Amniotic epithelial cell (primary cell): ENCODE data around the gene CSNK1G3.
A peak's percentile ranks its signal among the peaks of the same experiment; 100 is the strongest.
"Not testable (repeated sequence)": the region's sequence is repeated elsewhere in the genome, so short reads cannot be mapped to it uniquely, and the experiment has no call there.

Source experiments
- DNase-seq: peaks from one replicate; pipeline ENCODE4 v3.0.0-alpha.2; 2010; ENCODE audit warnings: low read depth

CSNK1G3 gene

DNA sequence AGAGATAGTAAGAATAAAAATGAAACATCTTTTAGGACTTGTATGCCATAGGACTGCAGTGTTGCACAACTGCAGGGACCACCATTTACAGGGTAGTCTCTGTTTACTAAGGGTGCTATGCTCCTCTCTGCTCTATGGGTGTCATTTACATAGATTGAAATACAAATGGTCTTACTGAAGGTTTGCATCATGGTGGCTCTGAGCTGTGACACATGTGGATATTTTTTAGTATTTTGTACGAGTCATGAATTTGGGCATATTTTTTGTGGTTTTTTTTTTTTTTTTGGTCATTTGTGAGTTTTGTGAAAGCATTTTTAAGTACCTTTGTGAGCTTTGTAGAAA lies 47.4 kb downstream of the CSNK1G3 start:
- no peak for DNase-seq

DNA sequence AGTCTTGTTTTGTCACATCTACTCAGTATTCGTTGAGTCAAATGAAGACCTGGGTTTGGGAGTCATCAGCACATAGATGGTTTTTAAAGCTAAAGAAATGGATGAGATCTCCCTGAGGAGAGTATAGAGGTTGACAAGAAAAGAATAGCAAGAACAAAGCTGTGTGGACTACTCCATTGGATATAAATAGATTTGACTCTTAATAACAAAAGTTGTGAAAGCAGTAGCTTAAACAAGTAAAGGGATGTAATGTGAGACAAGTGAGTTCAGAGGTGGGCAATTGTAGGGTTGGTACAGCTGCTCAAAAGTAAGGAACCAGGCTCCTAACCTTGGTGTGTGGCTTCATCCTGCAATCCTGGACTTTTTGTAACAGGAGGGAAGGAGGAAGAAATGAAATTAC lies 49.3 kb downstream of the CSNK1G3 start:
- DNase-seq = no peak

DNA sequence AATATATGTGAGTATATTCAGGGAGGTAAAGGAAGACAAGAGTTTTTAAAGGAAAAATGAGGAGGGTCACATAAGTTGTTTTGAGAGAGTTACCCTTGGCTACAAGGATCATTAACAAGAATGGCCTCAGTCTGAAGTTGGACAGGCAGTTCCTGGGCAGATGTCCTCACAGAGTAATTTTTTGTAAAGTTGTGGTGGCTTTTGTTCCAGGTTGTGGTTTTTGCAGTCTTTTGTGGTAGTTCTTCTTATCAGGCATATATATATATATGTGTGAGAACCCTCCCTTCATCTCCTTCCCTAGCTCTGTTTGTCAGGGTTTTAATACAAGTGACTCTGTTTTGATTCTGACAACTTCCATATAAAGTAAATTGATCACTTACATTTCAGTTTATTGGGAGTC lies 60.0 kb downstream of the CSNK1G3 start:
- peak; percentile 18 for DNase-seq

DNA sequence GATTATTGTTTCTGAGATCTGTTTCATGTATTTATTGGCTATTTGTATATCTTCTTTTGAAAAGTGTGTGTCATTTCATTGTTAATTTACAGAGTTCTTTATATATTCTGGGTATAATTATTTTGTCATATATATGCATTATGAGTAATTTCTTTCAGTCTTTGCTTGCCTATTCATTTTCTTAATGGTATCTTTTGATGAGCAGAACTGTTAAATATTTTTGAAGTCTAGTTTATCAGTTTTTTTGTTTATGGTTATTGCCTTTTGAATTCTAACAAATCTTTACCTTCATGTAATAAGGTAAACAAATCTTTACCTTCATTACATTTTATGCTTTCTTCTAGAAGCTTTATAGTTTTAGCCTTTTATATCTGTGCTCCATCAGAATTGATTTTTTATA lies 66.4 kb downstream of the CSNK1G3 start:
- no peak for DNase-seq

DNA sequence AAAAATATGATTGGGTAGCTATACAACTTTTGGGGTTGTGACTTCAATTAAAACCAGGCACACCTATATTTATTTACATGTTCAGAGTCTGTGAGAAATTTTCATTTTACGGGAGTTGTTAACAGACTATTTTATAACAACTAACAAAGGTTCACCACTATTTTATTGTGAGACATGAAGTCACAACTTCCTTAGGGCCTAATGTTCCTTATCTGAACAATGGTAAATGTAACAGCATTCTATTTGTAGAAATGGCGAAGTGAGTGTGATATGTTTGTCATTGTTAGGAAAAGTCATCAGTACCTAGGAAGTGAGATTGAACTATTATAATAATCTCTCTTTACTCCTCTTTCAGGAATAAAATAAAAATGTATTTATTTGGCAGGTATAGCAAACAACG lies 67.4 kb downstream of the CSNK1G3 start:
- no peak for DNase-seq

DNA sequence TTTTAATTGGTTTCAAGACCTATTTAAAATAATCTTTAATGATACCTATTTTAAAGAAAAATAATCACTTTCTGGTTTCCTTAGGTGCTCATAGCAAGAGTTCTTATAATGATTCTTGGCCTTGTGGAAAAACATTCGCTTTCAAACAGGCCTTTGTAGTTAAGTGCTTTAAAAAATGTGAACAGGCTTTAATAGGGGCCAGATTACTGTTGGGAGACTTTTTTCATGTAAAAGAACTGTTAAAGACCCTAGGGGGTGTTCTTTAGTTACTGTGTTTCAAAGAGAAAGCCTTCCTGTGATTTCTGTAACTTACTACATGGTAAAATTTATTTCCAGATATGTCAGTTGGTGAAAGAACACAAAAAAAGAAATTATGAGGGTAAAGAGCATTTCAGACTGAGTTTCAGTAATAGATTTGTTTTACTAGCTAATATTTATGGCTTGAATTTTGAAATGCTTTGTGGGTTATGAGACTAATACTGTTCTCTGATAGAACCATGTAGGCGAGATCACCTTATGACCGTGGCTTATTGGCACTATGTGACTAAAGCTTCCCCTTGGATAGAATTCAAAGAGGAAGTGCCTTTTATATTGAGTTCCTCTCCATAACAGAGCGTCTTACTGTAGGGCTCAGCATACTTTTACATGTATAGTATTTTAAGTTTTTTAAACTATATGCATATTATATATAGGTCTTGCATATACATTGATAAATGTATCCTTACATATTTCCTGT lies 70.7 kb downstream of the CSNK1G3 start:
- DNase-seq = no peak

DNA sequence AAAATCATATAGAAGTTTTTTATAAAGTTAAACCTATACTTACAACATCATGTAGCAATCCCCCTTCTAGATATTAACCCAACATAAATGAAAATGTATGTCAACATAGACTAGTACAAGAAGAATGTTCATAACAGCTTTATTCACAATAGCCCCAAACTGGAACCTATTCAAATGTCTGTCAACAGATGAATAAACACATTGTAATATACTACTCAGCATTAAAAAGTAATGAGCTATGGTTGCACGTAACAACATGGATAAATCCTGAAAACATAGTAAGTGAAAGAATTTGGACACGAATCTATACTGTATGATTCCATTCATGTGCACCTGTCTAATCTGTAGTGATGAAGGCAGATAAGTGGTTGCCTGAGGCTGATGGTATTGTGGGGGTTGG lies 73.9 kb downstream of the CSNK1G3 start:
- peak; percentile 9 for DNase-seq

DNA sequence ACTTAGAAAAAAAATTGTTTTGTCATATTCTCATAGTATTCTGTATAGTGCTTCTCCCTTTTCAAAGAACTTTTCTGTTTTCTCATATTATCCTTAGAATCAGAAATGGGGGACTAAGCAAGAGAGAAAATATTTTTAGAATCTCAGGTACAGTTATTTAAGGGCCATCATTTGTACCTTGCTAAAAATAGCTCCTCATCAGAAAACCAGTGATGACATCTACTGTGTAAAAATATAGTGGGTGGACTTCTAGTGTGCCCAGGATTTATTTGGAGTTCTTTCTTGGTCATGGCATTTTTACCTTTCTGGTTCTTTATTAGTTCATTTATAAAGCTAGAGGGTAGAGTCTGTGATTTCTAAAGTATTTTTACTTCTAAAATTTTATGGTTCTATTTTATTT lies 82.5 kb downstream of the CSNK1G3 start:
- no peak for DNase-seq

DNA sequence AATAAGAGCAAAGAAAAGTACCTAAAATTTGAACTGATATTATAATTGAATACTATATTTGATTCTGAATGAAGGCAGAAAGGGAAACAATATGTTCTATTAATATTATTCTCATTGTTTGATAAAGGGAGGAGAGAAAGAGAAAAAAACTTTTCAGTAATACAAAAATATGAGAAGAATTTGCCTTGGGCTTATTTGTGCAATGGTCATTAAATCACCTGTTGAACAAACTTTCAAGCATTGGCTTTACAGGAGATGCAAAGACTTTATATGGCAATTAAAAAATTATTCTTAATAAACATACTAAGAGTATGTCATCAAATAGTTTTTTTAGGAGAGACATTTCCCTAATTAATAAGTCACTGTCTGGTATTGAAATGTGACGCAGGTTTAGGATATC lies 85.0 kb downstream of the CSNK1G3 start:
- no peak for DNase-seq

DNA sequence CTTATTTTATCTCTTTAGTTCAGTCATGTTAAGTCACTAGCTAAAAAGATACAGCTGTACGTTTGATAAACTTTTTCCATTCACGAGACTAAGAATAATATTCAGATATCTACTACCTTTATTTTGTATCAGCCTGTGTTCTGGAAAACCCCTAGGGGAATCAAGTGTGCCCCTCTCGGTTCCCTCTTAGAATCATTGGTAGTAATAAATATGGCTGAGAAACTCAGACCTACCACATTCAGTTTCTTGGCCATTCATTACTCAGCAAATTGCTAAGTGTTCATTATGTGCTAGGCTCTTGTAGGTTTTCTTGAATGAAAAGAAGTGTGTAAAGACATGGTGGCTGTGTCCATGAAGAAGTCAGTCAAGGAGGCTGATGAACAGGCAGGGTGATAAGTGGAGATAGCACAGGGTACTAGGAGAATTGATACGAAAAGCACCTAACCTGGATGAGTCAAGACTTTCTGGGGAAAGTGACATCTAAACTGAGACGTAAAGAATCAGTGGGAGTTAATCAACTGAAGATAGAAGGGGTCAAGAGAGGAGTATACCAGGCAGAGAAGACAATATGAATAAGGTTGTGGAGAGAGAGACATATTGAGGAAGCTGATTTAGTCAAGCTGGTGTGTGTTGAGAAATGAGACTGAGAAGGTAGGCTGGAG lies 86.2 kb downstream of the CSNK1G3 start:
- no peak for DNase-seq

DNA sequence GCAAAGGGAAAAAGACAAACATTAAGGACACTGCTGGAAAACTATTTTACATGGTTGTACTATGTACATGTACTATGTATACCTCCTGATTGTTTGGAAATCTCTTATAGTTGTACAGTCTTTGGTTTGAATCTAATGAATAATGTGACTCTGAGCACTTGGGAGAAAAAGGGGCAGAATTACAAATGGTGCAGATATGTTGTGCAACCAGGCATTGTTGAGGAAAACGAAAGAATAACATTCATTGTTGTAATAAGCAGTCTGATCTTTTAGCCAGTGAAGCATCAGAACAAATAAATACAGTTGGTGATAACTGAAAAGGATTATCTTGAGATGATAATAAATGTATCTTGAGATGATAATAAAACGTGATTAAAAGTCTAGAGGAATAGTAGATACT lies 87.2 kb downstream of the CSNK1G3 start:
- peak; percentile 24 for DNase-seq

DNA sequence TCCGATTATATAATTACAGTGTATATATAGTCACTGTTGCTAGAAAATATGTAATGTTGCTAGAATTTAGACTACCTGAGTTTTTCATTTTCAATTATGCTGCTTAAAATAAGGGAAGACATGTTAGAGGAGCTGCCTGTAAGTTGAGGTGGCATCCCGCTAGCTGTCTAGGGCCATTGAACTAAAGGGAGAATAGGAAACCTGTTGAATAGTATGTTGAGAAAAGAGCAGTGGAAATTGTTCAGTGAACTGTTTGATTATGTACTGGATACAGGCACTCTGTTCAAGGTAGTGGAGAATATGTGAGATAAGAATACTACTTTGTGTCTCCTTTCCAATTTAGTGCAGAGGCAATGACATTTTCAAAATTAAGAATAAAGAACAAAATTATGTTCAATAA lies 89.6 kb downstream of the CSNK1G3 start:
- no peak for DNase-seq

DNA sequence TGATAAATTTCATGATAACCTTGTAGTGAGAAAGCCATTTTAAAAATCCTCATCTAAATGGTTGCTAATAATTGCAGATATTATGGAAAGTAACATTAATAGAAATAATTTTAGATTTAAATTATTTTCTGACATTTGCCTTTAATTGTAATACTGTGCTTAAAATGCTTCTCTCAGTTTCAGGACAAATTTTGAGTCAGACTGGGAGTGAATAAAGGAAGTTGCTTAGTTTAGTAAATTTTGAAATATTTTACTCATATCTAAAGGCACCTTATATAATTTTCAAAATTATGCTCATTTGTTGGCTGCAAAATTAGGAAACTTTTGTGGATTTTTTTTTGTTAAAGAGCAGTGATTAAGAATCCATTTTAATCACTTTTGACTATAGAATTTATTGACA lies 93.8 kb downstream of the CSNK1G3 start:
- no peak for DNase-seq

DNA sequence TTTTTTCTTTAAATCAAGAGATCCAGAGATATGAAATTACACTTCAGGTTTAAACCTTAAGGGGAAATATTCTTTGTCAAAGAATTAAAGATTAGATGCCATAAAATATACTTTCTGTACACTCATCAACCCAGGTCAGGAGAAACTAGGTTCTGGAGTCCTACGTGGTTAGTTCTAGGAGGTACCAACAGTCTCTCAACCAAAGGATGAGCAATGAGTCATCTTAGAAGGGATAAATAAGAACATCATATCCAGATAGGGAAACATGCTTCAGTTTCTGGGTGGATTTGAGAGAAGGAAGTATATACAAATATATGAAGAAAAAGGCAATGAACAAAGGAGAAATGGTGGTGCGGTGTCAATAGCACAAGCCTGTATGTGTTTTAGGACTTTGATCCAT lies 98.2 kb downstream of the CSNK1G3 start:
- DNase-seq = peak; percentile 49

DNA sequence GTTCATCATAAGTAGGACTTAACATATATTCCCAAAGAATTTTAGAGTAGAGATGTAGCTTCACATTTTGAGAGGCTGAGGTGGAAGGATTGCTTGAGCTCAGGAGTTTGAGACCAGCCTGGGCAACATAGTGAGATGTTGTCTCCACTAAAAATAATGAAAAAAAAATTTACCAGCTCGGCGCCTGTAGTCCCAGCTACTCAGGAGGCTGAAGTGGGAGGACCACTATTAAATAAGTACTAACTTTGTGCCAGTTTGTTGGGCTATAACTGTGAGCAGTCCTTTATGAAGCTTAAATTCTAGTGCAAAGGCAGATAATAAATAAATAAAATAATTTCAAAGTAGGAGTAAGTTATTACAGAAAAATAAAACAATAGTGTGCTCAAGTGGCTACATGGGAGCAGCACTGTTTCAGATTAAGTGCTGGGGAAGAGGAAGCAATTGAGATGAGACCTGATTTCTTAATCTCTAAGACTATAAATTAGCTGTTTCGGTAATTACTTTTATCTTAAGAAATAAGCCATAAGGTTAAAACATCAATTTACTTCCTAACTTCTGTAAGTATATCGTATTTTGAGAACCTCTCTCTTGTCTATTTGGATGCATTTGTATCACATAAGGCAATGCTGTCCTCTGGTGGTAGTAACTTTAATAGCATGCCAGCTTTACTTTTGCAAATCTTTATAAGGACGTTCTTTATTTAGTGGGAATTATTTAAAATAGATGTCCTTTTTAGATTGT lies 98.9 kb downstream of the CSNK1G3 start:
- peak; percentile 72 for DNase-seq

DNA sequence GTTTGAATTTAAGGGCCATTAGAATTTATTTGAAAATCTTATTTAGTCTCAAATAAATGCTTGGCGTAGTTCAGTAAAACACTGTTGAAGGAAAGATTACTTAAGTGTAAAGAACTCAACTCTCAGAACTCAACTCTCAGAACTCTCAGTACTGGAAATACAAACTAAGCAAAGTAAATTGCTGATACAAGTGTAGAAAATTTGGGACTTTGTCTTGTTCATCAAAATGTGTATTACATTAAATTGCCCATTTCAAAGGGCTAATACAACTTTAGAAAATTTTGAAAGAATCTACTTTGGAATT lies 99.4 kb downstream of the CSNK1G3 start:
- no peak for DNase-seq

DNA sequence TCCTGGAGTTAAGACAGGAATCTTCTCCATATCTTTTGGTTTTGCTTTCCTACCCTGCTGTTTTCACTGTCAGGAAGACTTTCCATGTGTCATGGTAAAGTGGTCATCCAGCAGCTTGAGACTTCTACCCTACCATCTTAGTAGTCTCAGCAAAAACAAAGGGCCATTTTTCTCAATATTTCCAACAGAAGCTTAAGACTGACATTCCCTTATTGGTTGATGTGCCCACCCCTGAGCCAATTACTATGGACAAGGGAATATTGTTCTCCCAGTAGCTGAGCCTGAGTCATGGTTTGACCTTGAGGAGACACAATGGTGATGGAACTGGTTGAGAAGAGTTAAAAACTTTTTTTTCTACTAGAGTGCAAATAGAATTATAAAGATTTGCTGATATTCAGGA lies 105.6 kb downstream of the CSNK1G3 start:
- DNase-seq = peak; percentile 10

DNA sequence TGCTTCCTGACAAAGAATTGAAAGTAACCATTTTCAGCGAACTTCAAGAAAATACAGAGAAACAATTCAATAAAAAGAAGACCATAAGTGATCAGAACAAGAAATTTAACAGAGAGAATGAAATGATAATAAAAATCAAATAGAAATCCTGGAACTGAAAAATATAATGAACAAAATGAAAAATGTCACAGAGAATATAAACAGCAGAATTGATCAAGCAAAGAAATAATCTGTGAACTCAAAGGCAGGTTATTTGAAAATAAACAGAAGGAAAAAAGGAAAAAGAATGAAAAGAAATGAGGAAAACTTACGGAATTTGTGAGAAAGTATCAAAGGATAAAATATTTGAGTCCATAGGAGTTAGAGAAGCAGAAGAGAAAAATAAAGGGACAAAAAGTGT lies 114.1 kb downstream of the CSNK1G3 start:
- no peak for DNase-seq

DNA sequence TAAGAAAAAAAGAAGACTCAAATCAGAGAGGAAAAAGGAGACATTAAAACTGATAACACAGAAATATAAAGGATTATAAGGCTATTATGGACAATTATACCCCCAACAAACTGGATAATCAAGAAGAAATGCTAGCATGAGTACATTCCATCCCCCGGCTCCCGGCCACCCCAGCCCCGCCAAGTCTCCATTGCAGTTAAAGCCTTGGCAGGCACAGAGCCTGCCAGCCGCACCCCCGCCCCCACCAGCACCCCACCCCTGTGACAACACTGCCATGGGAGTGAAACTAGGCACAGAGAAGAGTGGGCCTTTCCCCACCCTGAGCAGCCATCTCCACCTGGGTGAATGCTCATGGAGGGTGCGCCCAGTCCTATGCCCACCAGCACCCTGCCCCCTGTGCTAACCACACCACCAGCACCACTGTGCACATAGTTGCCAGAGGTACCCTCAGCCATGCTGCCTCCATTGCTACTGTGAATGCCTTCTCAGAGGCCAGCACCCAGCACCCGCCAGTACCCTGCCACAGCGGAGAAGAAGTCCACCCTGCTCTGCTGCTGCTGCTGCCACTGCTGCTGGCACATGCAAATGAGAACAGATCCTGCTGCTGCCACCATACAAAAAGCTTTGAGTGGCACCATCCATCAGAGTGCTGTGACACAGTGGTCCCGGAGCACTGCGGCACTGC lies 117.0 kb downstream of the CSNK1G3 start:
- no peak for DNase-seq

DNA sequence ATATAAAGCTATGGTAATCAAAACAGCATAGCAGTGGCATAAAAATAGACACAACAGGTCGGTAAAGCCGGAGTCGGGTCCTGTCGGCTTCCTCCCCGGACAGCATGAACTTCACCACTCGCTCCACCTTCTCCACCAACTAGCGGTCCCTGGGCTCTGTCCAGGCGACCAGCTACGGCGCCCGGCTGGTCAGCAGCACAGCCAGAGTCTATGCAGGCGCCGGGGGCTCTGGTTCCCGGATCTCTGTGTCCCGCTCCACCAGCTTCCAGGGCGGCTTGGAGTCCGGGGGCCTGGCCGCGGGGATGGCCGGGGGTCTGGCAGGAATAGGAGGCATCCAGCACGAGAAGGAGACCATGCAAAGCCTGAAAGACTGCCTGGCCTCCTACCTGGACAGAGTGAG lies 124.0 kb downstream of the CSNK1G3 start:
- DNase-seq = no peak

DNA sequence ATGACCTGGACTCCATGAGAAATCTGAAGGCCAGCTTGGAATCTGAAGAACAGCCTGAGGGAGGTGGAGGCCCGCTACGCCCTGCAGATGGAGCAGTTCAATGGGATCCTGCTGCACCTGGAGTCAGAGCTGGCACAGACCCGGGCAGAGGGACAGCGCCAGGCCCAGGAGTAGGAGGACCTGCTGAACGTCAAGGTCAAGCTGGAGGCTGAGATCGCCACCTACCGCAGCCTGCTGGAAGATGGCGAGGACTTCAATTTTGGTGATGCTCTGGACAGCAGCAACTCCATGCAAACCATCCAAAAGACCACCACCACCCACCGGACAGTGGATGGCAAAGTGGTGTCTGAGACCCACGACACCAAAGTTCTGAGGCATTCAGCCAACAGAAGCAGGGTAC lies 125.1 kb downstream of the CSNK1G3 start:
- DNase-seq = not testable (repeated sequence)

DNA sequence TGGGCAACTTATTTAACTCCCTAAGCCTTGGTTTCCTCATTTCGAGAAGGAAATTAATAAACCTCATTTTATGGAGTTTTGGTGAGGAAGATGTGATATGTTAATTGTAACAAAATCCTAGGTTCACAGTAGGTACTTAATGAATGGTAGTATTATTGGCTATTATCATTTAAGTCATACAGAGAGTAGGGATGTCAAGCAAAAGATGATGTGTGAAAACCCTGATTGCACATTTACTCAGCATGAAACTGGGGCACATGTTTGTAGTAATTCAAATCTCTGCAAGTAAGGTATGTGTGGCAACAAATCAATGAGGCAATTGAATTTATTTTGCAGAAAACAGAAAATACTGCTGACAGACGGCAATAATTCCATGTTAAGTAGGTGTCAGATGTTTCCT lies 127.3 kb downstream of the CSNK1G3 start:
- DNase-seq = no peak

DNA sequence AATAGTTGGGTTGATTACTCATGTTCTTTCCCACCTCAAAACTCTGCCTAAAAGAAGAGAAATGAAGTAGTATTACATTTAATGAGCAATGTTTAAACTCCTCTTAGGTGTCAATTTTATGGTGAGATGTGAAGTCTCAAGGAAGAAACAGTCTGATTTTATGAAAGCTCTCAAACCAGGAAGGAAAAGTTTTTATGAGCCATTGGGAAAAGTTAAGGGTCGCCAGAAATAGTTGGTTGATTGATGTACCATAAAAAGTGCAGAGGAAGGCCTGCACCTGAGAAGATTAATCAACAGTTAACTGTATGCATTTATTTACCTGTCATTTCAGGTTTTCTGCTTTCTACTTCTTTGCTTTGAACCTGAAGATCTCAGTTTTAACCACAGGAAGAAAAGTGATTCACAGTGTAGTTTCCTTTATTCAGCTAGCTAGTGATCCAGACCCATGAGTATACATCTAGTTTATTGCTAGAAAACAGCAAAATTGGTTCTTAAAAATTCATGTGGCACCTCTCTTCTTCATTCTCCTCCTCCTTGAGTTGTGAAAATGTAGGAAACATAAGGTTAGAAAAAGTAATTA lies 133.1 kb downstream of the CSNK1G3 start:
- no peak for DNase-seq
